DOHH2 (cell line): Measurements from ENCODE around the gene EDC3.

ENCODE experiments used
- H3F3A ChIP-seq: fragments of 200-600 bp; sonication (generic), shearing (Covaris generic); 2 replicates; pipeline ENCODE4 v1.6.0; 2016; ENCODE audit warnings: antibody characterized with exemption, mild to moderate bottlenecking; ENCODE audit not compliant: control insufficient read depth, insufficient read depth
- H3K27ac ChIP-seq: fragments of 200-600 bp; sonication (generic); 2 replicates; pipeline ENCODE4 v1.5.1; 2014; ENCODE audit warnings: low read depth, mild to moderate bottlenecking, low read length, moderate library complexity
- H3K27me3 ChIP-seq: fragments of 200-600 bp; sonication (generic); 2 replicates; pipeline ENCODE4 v1.6.1; 2014; ENCODE audit warnings: mild to moderate bottlenecking, low read length, mixed read lengths; ENCODE audit not compliant: control insufficient read depth
- H3K36me3 ChIP-seq: fragments of 200-600 bp; sonication (generic); 2 replicates; pipeline ENCODE4 v1.6.1; 2014; ENCODE audit warnings: mild to moderate bottlenecking, low read length, moderate library complexity, mixed read lengths; ENCODE audit not compliant: control insufficient read depth
- H3K4me1 ChIP-seq: fragments of 200-600 bp; sonication (generic); 2 replicates; pipeline ENCODE4 v1.6.1; 2014; ENCODE audit warnings: mild to moderate bottlenecking, low read length, mixed read lengths; ENCODE audit not compliant: control insufficient read depth
- H3K4me2 ChIP-seq: fragments of 200-600 bp; sonication (generic); 2 replicates; pipeline ENCODE4 v1.6.0; 2014; ENCODE audit warnings: mild to moderate bottlenecking, low read length, moderate library complexity
- H3K4me3 ChIP-seq: fragments of 200-600 bp; sonication (generic); 2 replicates; pipeline ENCODE4 v1.5.1; 2014; ENCODE audit warnings: mild to moderate bottlenecking, low read length, mixed read lengths
- H3K79me2 ChIP-seq: fragments of 200-600 bp; sonication (generic); 2 replicates; pipeline ENCODE4 v1.6.1; 2014; ENCODE audit warnings: mild to moderate bottlenecking, low read length, mixed read lengths; ENCODE audit not compliant: control insufficient read depth
- H3K9me2 ChIP-seq: fragments of 200-600 bp; sonication (generic); replicated peaks from 2 replicates; pipeline ENCODE4 v1.6.1; 2014; ENCODE audit warnings: mild to moderate bottlenecking, low read length, mixed read lengths; ENCODE audit not compliant: control insufficient read depth
- H3K9me3 ChIP-seq: fragments of 200-600 bp; sonication (generic); 2 replicates; pipeline ENCODE4 v1.6.1; 2014; ENCODE audit warnings: antibody characterized with exemption, low read length, mixed read lengths; ENCODE audit not compliant: control insufficient read depth, insufficient read depth
- H4K20me1 ChIP-seq: fragments of 200-600 bp; sonication (generic); 2 replicates; pipeline ENCODE4 v1.6.0; 2014; ENCODE audit warnings: low read depth, mild to moderate bottlenecking, antibody characterized with exemption, low read length, moderate library complexity; ENCODE audit not compliant: control insufficient read depth, insufficient read depth
- EZH2phosphoT487 ChIP-seq: fragments of 200-600 bp; sonication (generic); IDR thresholded peaks from 2 replicates; pipeline ENCODE4 v1.6.1; 2017; ENCODE audit warnings: borderline replicate concordance, mild to moderate bottlenecking, antibody characterized with exemption, low read length, moderate library complexity, mixed read lengths
- TF ChIP-seq, protein P1 (sequence below): fragments of 200-600 bp; sonication (generic); IDR thresholded peaks from one replicate; pipeline ENCODE4 v1.5.1; 2014; ENCODE audit warnings: antibody characterized with exemption, mild to moderate bottlenecking, low read depth, low read length; ENCODE audit not compliant: poor library complexity, severe bottlenecking

Gene EDC3

DNA sequence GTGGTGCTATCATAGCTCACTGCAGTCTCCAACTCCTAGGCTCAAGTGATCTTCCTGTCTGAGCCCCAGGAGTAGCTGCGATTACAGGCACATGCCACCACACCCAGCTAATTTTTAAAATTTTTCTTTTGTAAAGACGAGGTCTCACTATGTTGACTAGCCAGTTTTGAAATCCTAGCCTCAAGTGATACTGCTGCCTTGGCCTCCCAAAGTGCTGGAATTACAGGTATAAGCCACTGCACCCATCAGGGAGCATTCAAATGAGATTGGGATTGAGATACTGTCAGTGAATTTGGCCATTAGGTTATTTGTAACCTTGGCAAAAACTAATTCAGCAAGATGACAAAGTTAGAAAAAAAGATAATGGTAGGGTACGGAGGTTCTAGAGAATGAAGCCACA is 21.7 kb downstream of the EDC3 start:
- no peaks in the 10 kb centered on the region for H3K4me1 ChIP-seq
- no peaks in the 10 kb centered on the region for H3K9me3 ChIP-seq
- no peaks in the 10 kb centered on the region for H3K27me3 ChIP-seq
- no peaks in the 10 kb centered on the region for H4K20me1 ChIP-seq
- H3K79me2 ChIP-seq = peaks cover 20% of the 10 kb centered on the region
- peaks cover 25% of the 10 kb centered on the region for H3K36me3 ChIP-seq
- TF ChIP-seq, protein P1, sequence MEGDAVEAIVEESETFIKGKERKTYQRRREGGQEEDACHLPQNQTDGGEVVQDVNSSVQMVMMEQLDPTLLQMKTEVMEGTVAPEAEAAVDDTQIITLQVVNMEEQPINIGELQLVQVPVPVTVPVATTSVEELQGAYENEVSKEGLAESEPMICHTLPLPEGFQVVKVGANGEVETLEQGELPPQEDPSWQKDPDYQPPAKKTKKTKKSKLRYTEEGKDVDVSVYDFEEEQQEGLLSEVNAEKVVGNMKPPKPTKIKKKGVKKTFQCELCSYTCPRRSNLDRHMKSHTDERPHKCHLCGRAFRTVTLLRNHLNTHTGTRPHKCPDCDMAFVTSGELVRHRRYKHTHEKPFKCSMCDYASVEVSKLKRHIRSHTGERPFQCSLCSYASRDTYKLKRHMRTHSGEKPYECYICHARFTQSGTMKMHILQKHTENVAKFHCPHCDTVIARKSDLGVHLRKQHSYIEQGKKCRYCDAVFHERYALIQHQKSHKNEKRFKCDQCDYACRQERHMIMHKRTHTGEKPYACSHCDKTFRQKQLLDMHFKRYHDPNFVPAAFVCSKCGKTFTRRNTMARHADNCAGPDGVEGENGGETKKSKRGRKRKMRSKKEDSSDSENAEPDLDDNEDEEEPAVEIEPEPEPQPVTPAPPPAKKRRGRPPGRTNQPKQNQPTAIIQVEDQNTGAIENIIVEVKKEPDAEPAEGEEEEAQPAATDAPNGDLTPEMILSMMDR = no peak
- no peak for TF ChIP-seq EZH2phosphoT487
- no peaks in the 10 kb centered on the region for H3F3A ChIP-seq
- no peak overlapping the region for H3K4me2 ChIP-seq
- no peak overlapping the region for H3K27ac ChIP-seq
- no peak overlapping the region for H3K4me3 ChIP-seq
- no peaks in the 10 kb centered on the region for H3K9me2 ChIP-seq

DNA sequence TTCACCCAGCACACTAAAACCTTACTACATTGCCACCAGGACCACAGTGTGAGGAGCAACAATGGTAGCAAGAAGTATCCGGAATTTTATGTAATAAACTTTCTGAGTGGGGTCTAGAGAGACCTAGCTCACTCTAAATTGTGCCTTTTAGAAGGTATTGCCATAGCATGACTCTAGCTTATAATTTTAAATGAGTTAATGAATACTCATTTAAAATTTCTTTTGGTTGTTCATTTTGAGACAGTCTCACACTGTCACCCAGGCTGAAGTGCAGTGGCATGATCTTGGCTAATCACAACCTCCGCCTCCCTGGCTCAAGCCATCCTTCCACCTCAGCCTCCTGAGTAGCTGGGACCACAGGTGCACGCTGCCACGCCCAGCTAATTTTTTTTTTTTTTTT is 26.2 kb downstream of the EDC3 start:
- TF ChIP-seq EZH2phosphoT487 = no peak
- TF ChIP-seq, protein P1 = no peak
- Histone ChIP-seq H3K79me2 (no peaks in the 10 kb centered on the region; the same call in none of the 2 replicates), H3F3A (no peaks in the 10 kb centered on the region), H3K4me1 (no peaks in the 10 kb centered on the region), H3K36me3 (peaks cover 30% of the 10 kb centered on the region), H3K4me2 (no peak overlapping the region), H3K9me3 (no peaks in the 10 kb centered on the region), H3K27ac (no peak overlapping the region), H3K9me2 (no peaks in the 10 kb centered on the region), H4K20me1 (0 out of 2 replicates have a peak, but pooled peaks cover 14% of the 10 kb centered on the region), H3K4me3 (no peak overlapping the region), H3K27me3 (no peaks in the 10 kb centered on the region)

DNA sequence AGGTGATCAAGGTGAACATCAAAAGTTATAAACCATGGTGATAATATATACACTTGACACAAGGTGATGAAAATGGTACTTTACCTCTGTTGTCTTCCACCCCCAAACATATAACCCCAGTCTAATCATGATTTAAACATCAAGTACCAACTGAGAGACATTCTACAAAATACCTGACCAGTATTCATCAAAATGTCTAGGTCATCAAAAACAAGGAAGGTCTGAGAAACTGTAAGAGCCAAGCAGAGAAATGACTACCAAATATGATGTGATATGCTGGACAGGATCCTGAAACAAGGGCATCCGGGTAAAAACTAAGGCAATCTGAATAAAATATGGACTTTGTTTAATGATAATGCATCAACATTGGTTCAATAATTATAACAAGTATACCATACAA is 27.8 kb downstream of the EDC3 start:
- Histone ChIP-seq H3K27me3 (no peaks in the 10 kb centered on the region), H3K9me3 (no peaks in the 10 kb centered on the region), H3K4me3 (no peak overlapping the region), H3K9me2 (no peaks in the 10 kb centered on the region), H3K36me3 (peaks cover 32% of the 10 kb centered on the region), H3K4me1 (no peaks in the 10 kb centered on the region), H4K20me1 (0 out of 2 replicates have a peak, but pooled peaks cover 20% of the 10 kb centered on the region), H3K4me2 (no peak overlapping the region), H3K27ac (no peak overlapping the region), H3F3A (no peaks in the 10 kb centered on the region), H3K79me2 (peaks cover 8% of the 10 kb centered on the region)
- TF ChIP-seq, protein P1 = no peak
- no peak for TF ChIP-seq EZH2phosphoT487

DNA sequence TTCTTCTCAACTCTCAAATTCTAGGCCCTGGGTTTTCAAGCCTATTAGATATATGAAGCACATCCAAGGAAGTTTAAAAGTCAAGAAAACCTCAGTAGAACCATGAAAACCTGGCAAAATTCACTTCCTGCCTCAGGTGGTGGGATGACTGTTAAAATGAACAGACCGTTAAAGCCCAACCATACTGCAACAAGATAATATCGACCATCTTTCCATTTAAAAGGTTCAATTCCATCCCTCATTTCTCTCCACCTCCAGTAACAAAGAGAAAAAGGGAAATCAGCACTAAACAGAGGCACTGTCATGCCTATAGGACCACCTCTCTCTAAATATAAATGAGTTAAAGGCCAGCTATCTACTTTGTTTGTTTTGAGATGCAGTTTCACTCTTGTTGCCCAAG is 31.2 kb downstream of the EDC3 start:
- Histone ChIP-seq H3K36me3 (peaks cover 12% of the 10 kb centered on the region), H3K9me2 (no peaks in the 10 kb centered on the region), H3K4me1 (no peaks in the 10 kb centered on the region), H3K4me3 (no peak overlapping the region), H3F3A (no peaks in the 10 kb centered on the region), H3K27me3 (no peaks in the 10 kb centered on the region), H3K79me2 (peaks cover 10% of the 10 kb centered on the region), H3K9me3 (no peaks in the 10 kb centered on the region), H3K27ac (no peak overlapping the region), H3K4me2 (no peak overlapping the region), H4K20me1 (0 out of 2 replicates have a peak, but pooled peaks cover 20% of the 10 kb centered on the region)
- TF ChIP-seq, protein P1 = no peak
- no peak for TF ChIP-seq EZH2phosphoT487
